Kidney glomerular epithelial cell (primary cell): ENCODE data around the gene PLCG2.
"Not testable (repeated sequence)": the region's sequence is repeated elsewhere in the genome, so short reads cannot be mapped to it uniquely, and the experiment has no call there.

Experiments
- DNase-seq: peaks from one replicate; lab custom pipeline; 2025; lab: John Stamatoyannopoulos, UW

Gene PLCG2

DNA sequence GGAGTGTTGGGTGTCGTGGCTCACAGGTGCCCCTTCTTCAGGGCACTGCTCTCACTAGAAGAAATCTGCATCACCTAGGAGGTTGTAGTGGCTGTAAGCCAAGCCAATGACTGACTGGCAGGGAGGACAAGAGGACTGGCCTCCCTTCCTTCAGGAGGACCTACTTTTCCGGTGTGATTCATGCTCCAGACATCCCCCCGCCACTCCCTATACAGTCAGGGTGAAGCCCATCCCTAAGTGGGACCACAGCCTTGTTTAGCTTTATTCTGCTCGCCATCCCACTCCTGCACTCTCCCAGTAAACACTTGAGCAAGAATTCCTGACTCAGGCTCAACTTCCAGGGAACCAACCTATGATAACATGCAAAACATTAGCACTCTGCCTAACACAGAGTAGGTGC, 67.0 kb downstream of the PLCG2 start:
- DNase-seq: no peak

DNA sequence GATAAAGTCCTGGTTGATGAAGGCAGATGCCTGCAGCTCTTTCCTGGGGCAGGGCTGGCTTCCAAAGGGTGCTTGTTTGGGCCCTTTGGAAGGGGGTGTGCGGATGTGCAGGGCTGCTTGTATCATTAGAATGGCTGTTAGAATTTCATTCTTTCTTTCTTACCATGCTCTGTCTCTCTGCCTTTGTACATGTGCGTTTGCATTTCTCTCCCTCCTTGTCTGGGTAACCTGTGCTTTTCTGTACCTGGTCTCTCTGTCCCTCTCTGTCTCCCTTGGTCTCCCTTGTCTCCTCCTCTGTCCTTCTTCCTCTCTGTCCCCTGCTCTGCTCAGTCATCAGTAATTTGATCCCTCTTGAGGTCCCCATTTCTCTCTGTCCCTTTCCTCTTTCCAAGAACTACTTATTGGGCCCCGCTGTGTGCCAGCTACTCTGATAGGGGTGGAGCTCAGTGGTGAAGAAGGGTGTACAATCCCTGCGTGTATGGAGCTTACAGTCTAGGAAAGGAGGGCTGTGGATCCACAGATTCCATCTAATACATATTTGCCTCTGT, 69.3 kb downstream of the PLCG2 start:
- no peak for DNase-seq

DNA sequence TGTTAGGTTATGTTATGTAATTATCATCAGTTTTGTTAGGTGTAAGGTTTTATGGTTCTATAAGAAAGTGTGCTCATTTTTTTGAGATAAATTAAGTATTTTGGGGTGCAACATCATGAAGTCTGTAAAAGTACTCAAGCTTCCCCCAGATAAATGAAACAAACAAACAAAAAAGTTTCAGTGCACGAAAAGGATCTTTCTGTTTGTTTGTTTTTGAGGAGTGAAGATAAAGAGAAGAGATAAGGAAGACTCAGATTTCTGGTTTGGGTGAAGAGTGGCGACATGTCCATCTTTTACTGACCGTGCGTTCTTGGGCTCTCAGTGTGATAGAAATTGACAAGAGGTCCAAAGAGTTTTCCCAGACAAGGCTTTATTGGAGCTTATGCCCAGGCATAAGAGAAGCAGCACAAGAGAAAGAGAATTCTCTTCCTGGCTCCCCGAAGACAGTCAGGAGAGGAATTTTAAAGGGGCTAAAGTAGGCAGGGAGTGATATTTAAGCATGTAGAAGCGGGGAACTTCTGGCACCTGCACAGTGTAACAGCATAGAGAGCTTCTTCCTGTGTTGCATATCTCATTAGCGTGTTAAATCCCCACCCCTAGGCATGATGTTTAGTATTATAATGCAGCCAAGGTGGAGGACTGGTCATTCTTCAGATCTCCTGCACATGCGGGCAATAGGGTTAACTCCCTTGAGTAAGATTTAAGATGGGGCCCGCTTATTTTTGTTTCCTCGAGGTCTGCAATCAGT, 71.3 kb downstream of the PLCG2 start:
- no peak for DNase-seq

- DNase-seq: no peak
These were observed 73.3 kb downstream of the PLCG2 start for GRCh38 chr16:81852347-81852746.

GRCh38 chr16:81855552-81856153, 76.6 kb downstream of the PLCG2 start:
- no peak for DNase-seq

DNA sequence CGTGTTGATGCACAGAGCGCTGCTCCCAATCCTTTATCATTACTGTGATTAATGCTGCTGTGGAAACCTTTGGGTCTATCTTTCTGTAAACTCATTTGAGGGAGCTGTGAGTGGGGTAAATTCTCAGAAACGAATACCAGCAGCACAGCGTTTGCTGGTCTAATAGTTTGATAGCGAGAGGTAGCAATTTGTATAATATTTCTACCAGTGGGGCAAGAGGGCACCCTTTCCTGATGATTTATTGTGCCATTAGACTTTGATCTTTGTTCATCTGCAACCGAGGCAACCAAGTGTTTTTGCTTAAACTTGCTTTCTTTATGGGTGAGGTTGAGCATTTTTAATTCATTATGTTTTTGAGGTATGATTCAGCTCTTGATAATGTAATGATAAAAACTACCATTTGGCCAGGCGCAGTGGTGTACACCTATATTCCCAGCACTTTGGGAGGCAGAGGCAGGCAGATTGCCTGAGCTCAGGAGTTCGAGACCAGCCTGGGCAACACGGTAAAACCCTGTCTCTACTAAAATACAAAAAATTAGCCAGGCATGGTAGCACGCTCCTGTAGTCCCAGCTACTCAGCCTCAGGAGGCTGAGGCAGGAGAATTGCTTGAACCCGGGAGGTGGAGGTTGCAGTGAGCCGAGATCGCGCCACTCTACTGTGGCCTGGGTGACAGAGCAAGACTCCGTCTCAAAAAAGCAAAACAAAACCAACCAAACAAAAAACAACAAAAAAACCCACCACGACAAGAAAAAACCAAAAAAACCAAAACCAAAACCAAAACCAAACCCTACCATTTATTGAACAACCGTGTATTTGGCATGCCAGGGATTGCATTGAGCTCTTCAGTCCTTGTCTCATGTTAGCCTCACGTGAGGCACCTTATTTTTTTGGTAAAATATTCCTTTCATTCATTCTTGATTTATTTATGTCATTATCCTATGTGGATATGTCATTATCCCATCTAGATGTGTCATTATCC, 81.5 kb downstream of the PLCG2 start:
- DNase-seq: no peak

DNA sequence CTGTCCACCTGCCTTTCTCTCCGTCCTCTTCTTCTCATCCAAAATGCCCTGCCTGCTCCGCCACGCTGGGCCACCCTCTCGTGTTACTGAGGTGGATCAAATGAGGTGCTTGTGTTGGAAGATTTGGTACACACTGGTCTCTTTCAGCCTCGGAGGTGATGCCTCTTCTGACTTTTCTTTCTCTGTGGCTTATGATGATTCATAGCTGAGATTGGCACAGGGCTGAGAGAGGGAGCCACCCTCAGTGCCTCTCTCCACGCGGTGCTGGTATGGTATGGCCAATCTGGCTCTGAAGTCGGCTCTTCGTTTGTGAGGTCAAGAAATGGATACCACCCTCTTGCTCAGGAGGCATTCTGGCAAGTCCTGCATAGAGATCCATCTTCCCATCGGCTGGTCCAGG, 82.4 kb downstream of the PLCG2 start:
- no peak for DNase-seq

DNA sequence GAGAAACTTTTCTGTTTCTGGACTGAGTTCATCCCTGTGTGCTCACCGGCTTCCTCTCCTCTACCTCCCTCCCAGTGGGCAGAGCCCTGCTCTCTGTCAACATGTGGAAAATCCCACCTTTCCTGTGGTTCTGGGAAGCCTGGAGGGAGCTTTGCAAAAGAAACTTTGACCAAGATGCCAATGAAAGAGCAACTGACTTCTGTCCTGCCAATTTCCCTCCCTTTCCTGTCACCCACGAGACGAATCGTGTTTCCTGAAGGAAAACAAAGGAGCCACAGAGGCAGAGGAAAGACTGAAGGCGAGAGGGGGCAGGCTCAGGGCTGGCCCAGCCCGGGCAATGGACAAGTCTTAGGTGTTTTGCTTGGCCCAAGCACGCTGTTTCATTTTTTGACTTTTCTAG, 82.8 kb downstream of the PLCG2 start:
- DNase-seq: no peak

- no peak for DNase-seq
These were observed 84.7 kb downstream of the PLCG2 start for GRCh38 chr16:81863630-81864352.

DNA sequence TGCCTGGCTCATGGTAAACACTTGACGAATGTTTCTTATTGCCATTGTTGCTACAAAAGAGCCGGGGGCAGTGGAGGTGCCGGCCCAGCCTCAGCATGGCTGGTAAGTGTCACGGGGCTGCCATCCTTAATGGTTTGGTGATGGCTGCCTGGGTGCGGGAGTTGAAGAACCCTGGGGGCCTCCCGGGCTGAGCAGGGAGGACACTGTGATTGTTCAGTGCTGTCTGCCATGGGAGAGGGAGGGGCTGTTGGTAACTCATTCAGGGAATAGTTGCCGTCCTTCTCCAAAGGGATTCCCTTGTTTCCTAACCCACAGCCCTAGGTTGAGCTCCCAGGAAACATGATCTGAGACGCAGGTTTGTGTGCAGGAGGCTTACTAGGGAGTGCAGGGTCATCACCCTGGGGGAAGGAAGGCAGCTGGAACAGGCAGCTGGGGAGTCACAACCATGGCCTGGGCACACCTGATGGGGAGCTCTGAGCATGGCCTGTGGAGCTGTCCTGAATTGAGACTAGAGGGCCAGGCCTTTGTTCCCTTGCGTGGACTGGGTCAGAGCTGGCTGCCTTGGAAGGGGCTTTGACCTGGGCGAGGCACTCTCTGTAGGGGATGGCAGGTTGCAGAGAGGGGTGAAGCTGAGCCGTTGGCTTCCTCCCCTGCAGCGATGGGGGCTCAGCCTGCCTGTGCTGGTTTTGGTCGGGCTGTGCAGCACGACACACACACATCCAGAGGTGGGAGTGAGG, 85.7 kb downstream of the PLCG2 start:
- DNase-seq: no peak

- DNase-seq: no peak
These were observed 87.8 kb downstream of the PLCG2 start for GRCh38 chr16:81866820-81867440.

DNA sequence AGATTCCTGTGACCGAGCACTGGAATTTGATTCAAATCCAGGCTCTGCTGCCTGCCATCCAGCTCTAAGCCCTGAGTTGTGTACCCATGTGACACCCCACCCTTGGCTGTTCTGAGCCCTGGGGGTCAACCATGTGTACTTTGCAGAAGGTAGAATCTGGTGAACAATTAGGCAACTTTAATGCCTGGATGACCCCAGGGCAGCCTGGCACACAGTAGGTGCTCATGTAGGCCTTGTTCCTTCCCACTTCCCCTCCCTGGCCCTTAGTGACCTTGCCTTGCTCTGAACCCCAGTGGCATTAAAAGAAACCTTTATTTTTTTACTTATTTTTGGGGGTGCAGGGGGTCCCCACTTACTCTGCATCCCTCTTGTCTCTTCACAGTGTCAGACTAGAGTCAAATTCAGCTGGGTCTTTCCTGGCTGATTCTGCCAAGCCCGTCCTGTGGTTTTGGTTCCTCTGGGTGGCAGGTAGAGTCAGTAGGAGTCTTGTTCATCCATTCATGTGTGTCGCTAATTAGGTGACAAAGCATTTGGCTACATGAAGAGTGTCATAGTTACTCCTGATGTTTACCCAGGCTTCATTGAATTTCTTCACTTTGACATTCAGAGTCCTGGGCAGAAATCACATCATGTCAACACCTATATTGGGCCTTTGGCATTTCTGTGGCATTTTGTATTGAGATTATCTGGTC, 89.1 kb downstream of the PLCG2 start:
- no peak for DNase-seq

DNA sequence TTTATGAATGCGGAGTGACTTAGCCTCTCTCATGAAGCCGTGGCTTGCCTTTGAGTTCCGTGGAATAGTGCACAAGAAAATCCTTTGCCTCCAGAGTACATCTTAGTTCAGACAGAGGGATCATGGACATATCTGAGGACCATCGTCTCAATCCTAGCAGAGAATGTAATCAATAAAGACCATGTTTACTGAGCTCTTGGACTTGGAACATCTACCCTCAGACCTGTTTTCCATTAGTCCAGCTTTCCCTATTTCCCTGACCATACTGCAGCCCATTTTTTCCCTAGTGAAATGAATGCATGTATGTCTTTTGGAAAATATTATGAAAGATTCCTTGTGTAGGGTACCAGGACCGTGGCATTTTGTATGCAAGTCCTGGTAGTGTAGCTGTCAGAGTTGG, 90.2 kb downstream of the PLCG2 start:
- no peak for DNase-seq

GRCh38 chr16:81873206-81873605, 94.1 kb downstream of the PLCG2 start:
- DNase-seq: no peak

DNA sequence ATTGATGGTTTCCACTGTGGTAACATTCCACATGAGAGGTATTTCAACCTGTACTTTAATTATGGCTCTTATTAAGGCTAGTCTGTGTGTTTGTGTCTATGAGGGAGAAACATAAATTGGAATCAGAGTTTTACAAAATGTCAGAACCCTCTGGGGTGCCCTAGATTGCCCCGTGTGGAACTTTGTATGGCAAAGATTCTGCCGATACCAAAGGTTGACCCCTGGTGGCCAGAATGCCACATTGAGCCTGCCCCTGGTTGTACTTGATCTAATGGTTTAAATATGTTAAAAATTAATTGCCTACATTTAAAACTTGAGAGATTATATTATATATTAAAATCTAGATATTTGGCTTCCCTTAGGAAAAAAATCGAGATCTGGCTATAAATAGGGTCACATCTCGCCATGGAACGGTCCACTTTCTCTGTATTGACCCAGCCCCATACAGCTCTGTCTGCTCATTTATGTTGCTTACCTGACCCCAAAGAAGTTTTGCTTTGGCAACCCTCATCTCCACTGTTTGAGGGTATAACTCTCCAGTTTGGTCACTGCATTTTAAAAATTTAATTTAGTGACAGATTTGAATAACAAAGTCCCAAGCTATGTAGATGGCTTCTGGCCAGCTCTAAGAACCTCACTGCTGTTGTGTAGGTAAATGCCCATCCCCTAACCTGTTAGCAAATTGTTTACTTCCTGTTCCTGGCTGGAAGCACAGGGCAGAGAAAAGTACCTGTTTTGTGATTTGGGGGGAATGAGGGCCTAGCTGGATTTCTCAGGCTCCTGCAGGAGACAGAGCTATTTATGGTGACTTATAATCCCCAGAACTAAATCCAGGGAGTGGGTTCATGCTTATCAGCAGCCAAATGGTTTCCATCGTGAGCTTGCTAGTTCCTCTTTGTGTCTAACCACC, 95.0 kb downstream of the PLCG2 start:
- peak; percentile 15 for DNase-seq

- DNase-seq: no peak
These were observed 96.4 kb downstream of the PLCG2 start for GRCh38 chr16:81875461-81875860.

- DNase-seq: no peak
These were observed 97.3 kb downstream of the PLCG2 start for GRCh38 chr16:81876273-81876900.

DNA sequence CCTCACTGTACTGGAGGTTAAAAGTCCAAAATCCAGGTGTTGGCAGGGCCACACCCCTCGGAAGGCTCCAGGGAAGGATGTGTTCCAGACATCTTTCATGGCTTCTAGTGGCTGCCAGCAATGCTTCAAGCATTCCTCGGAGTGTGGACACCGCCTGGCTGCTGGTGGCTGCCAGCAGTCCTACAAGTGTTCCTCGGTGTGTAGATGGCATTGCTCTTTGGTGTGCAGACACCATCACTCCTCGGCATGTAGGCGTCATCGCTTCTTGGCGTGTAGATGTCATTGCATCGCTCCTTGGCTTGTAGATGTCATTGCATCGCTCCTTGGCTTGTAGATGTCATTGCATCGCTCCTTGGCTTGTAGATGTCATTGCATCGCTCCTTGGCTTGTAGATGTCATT, 98.4 kb downstream of the PLCG2 start:
- not testable (repeated sequence) for DNase-seq
